ENCODE data around the gene ACTRT2. TPM values are rescaled to one million over a fixed set of nuclear protein-coding genes. Genes with fewer than 3 reads are reported as not detected.

Gene ACTRT2
- total RNA-seq, 2 experiments from 2014 or later = not detected

- no peaks in the 10 kb centered on the region for H3K27me3 Mint-ChIP-seq
Measured at GRCh38 chr1:3022511-3022973, 1.3 kb downstream of the ACTRT2 start.

DNA sequence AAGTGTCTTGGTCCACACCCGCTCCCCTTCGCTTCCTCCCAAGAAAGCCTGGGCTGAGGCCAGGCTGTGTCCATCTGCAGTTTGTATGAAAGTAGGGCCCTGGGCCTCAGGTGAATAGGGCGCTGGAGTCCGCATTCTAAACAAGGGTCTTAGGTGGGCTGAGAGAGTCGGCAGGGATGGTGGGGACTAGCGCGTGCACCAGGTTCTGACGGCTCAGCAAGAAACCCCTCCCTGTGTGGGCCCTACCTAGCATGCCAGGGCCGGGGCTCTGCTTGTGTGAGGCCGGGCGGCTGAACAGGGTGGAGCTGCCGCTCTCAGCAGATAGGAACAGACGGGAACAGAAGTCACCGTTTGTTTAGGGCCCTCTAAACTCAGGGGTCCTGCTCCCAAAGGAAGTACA is 1.7 kb downstream of the ACTRT2 start:
- DNase-seq = no peak
- Mint-ChIP-seq H3K4me3 (no peak overlapping the region), H3K4me1 (no peaks in the 10 kb centered on the region), H3K27ac (no peak overlapping the region), H3K9me3 (no peaks in the 10 kb centered on the region), H3K36me3 (no peaks in the 10 kb centered on the region), H3K27me3 (no peaks in the 10 kb centered on the region)
- no peak for ATAC-seq (ENCODE audit: low read depth)
- POLR2A ChIA-PET = no interaction called here

More at GRCh38 chr1:3022511-3022973, 1.3 kb downstream of the ACTRT2 start:
- Mint-ChIP-seq H3K4me3 (no peak overlapping the region), H3K4me1 (no peaks in the 10 kb centered on the region), H3K36me3 (no peaks in the 10 kb centered on the region), H3K9me3 (no peaks in the 10 kb centered on the region), H3K27ac (no peak overlapping the region)
- DNase-seq = peak; percentile 25
- no peak for ATAC-seq (ENCODE audit: low read depth)
- POLR2A ChIA-PET = no interaction called here

DNA sequence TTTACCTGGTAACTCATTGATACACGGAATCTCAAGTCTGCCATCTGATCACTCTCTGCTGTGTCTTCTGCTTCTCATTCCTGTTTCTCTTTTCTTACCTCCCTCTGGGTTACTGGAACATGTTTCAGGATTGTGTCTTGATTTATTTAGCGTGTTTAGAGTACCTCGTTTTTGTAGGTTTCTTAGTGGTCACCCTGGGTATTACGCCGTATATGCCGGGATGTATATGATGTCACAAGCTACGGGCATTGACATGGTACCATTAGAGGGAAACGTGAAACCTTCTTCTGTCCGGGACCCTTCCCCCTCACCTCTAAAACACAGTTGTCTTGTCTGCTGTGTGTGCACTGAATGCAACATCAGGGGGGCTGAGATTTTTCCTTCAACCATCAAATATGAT is 2.8 kb downstream of the ACTRT2 start:
- Mint-ChIP-seq H3K36me3 (no peaks in the 10 kb centered on the region), H3K4me3 (no peak overlapping the region), H3K27ac (no peak overlapping the region), H3K4me1 (no peaks in the 10 kb centered on the region), H3K9me3 (no peaks in the 10 kb centered on the region), H3K27me3 (no peaks in the 10 kb centered on the region)
- DNase-seq (no peak), ATAC-seq (ENCODE audit: low read depth) (no peak)
- POLR2A ChIA-PET = no interaction called here

DNA sequence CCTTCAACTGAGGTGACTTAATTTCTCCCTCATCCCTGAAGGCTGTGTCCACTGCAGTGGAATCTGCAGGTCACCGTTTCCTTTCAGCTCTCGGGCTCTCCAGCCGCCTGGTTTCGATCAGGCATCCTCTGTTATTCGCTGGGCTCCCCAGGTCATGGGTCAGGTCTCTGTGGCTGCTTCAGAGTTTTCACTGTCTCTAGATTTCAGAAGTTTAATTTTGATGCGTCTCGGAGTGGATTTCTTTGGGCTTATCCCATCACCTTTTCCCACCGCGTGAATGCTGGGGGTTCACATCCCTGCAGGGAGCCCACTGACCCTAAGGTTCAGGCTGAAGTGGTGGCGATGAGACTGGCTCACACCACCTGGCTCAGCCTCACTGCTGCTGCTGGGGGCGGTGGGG is 3.3 kb downstream of the ACTRT2 start:
- no peak for DNase-seq
- POLR2A ChIA-PET = no interaction called here
- H3K9me3 Mint-ChIP-seq = no peaks in the 10 kb centered on the region
- H3K27me3 Mint-ChIP-seq = no peaks in the 10 kb centered on the region
- H3K36me3 Mint-ChIP-seq = no peaks in the 10 kb centered on the region
- H3K4me3 Mint-ChIP-seq = no peak overlapping the region
- H3K27ac Mint-ChIP-seq = no peak overlapping the region
- H3K4me1 Mint-ChIP-seq = no peaks in the 10 kb centered on the region
- no peak for ATAC-seq (ENCODE audit: low read depth)

DNA sequence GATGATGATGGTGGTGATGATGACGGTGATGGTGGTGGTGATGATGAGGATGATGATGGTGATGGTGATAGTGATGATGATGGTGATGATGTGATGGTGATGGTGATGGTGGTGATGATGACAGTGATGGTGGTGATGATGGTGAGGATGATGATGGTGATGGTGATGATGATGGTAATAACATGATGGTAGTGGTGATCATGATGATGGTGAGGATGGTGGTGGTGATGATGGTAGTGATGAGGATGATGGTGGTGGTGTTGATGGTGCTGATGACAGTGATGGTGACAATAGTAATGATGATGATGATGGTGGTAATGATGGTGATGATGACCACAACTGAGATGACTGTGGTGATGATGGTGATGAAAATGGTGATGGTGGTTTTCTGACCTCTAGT is 4.9 kb downstream of the ACTRT2 start:
- H3K4me1 Mint-ChIP-seq = no peaks in the 10 kb centered on the region
- no peaks in the 10 kb centered on the region for H3K36me3 Mint-ChIP-seq
- H3K27me3 Mint-ChIP-seq = no peaks in the 10 kb centered on the region
- DNase-seq = no peak
- H3K4me3 Mint-ChIP-seq = no peak overlapping the region
- no peaks in the 10 kb centered on the region for H3K9me3 Mint-ChIP-seq
- ATAC-seq (ENCODE audit: low read depth) = no peak
- POLR2A ChIA-PET = no interaction called here
- H3K27ac Mint-ChIP-seq = no peak overlapping the region

GRCh38 chr1:3026581-3027391 is 5.5 kb downstream of the ACTRT2 start:
- Mint-ChIP-seq H3K4me3 (no peak overlapping the region), H3K4me1 (no peaks in the 10 kb centered on the region), H3K9me3 (no peaks in the 10 kb centered on the region), H3K27me3 (no peaks in the 10 kb centered on the region), H3K36me3 (no peaks in the 10 kb centered on the region), H3K27ac (no peak overlapping the region)
- ATAC-seq (ENCODE audit: low read depth) = no peak
- POLR2A ChIA-PET = no interaction called here
- no peak for DNase-seq

DNA sequence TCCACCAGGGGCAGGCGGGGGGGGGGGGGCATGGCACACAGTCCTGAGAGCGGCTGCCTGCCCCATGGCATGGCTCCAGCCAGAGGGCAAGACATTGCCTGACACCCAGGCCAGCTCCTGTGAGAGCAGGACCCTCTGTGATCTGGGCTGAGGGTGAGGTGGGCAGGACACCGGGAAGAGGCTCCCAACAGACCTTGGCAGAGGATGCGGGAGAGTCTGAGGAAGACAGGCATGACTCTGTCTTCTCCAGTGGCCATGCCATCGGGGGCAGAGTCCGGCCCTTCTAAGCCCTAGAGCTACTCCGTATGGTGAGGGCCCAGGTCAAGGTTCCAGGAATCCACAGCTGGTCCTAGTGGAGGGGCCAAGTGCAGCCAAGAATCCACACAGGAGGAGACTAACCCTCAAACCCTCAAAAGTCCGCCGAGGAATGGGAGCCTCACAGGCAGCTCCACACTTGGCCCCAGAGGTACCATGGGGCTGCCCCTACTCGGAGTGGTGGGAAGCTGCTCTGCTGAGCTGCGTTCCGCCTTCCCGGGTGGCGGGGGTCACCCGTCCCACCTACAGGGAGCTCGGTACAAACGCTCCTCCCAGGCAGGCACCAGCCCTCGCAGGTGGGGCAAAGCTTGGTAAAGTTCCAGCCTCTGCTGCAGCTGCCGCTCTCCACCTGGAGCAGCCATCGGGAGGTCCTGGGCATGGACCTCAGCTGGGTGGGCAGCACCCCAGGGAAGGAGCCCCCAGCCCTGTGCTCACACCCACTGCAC is 6.5 kb downstream of the ACTRT2 start:
- DNase-seq (no peak), ATAC-seq (ENCODE audit: low read depth) (no peak)
- H3K27ac Mint-ChIP-seq = no peak overlapping the region
- H3K4me1 Mint-ChIP-seq = peaks cover 2% of the 10 kb centered on the region
- no peaks in the 10 kb centered on the region for H3K36me3 Mint-ChIP-seq
- H3K9me3 Mint-ChIP-seq = no peaks in the 10 kb centered on the region
- H3K4me3 Mint-ChIP-seq = no peak overlapping the region
- POLR2A ChIA-PET = no interaction called here
- no peaks in the 10 kb centered on the region for H3K27me3 Mint-ChIP-seq

DNA sequence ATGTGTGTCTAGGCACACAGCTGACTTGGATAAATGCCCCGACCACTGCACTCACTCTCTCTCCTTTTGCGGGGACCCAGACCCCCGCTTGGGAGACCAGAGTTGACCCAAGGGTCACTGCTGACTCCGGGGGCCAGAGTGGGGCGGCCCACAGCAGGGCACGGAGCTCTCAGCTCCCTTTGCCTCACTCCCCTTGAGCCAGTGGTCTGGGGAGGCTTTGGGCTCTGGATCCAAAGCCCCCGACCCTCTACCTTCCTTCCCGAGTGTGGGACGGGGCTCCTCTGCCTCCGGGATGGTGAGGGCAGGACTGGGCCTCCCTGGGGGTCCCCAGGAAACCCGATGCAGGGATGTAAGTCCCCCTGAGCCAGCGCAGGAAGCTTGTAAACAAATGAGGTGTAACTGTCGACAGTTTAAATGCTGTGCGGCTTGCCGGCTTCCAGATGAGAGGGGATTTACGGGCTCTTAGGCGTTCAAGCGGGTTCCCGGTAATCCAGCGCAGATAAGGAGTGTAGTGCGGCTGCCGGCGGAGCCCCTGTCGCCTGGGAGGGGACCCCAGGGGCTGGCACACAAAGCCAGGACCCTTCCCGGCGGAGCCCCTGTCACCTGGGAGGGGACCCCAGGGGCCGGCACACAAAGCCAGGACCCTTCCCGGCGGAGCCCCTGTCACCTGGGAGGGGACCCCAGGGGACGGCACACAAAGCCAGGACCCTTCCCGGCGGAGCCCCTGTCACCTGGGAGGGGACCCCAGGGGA is 7.4 kb downstream of the ACTRT2 start:
- ATAC-seq (ENCODE audit: low read depth) = no peak
- no peak for DNase-seq
- Mint-ChIP-seq H3K4me1 (peaks cover 9% of the 10 kb centered on the region), H3K27me3 (no peaks in the 10 kb centered on the region), H3K36me3 (no peaks in the 10 kb centered on the region), H3K9me3 (no peaks in the 10 kb centered on the region), H3K4me3 (no peak overlapping the region), H3K27ac (no peak overlapping the region)
- POLR2A ChIA-PET = no interaction called here

DNA sequence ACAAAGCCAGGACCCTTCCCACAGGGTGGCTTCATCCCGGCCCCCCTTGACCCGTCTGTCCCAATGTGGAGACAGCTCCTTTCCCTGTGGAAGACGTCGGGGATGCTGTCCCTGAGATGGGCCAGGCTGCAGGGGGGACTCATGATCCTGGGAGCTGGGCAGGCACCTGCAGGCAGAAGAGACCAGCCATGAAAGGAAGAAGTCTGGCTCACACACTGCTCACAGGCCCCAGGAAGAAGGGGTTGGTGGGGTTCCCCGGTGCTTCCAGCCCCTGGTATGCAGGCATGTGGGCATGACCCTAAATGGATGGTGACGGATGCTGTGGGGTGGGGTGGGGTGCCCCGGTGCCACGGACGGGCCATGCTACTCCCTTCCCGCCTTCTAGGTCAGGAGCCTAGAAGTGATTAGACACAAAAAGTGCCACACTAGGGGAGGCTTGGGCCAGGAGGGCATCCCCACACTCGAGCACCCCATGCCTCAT is 8.3 kb downstream of the ACTRT2 start:
- H3K9me3 Mint-ChIP-seq = no peaks in the 10 kb centered on the region
- POLR2A ChIA-PET = no interaction called here

GRCh38 chr1:3029991-3030662 is 8.9 kb downstream of the ACTRT2 start:
- DNase-seq = no peak
- H3K4me3 Mint-ChIP-seq = no peak overlapping the region
- no peak for ATAC-seq (ENCODE audit: low read depth)
- no peaks in the 10 kb centered on the region for H3K36me3 Mint-ChIP-seq
- H3K27me3 Mint-ChIP-seq = no peaks in the 10 kb centered on the region
- H3K27ac Mint-ChIP-seq = no peak overlapping the region
- POLR2A ChIA-PET = no interaction called here
- peaks cover 9% of the 10 kb centered on the region for H3K4me1 Mint-ChIP-seq
- H3K9me3 Mint-ChIP-seq = no peaks in the 10 kb centered on the region

More for the DNA sequence above, 8.3 kb downstream of the ACTRT2 start:
- Mint-ChIP-seq H3K27me3 (no peaks in the 10 kb centered on the region), H3K4me3 (no peak overlapping the region), H3K27ac (no peak overlapping the region), H3K4me1 (peaks cover 9% of the 10 kb centered on the region), H3K36me3 (no peaks in the 10 kb centered on the region)
- DNase-seq (no peak), ATAC-seq (ENCODE audit: low read depth) (no peak)

DNA sequence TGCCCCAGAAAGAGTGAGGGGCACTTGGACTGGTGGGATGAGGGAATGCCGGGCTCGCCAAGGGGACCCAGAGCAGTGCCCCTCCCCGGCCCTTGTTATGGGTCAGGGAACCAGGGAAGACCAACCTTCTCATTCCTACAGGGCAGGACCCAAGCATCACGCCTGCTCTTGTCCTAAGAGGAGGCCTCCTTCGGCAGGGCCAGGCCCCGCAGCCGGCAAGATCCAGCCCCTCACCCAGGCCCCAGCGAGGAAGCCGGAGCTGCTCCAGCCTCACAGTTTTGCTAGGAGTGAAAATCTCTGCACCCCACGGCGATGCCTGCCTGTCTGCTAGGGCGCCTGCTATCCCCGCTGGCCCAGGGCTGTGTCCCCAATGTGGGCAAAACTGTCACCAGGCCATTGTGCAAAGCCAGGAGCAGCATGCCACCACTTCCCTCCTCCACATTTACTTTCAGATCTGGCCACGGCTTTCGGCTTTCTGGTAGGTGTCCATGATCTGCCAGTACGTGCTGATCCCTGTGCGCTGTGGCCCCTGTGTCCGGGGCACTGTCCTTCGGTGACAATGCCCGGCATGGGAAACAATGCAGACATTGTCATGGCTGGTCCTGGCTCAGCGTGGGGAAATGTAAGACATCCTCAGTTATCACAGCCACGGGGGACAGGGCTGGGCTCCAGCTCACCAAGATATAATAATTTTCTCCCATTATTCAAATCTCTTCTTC is 9.6 kb downstream of the ACTRT2 start:
- Mint-ChIP-seq H3K4me1 (peaks cover 9% of the 10 kb centered on the region), H3K4me3 (no peak overlapping the region), H3K27ac (no peak overlapping the region), H3K36me3 (no peaks in the 10 kb centered on the region), H3K27me3 (no peaks in the 10 kb centered on the region), H3K9me3 (no peaks in the 10 kb centered on the region)
- no peak for ATAC-seq (ENCODE audit: low read depth)
- no peak for DNase-seq
- POLR2A ChIA-PET = no interaction called here

- peaks cover 9% of the 10 kb centered on the region for H3K4me1 Mint-ChIP-seq
- POLR2A ChIA-PET = no interaction called here
Measured at GRCh38 chr1:3031401-3032221, 10.3 kb downstream of the ACTRT2 start.

More at GRCh38 chr1:3031401-3032221, 10.3 kb downstream of the ACTRT2 start:
- Mint-ChIP-seq H3K9me3 (no peaks in the 10 kb centered on the region), H3K27ac (no peak overlapping the region), H3K36me3 (no peaks in the 10 kb centered on the region), H3K27me3 (no peaks in the 10 kb centered on the region), H3K4me3 (no peak overlapping the region)
- ATAC-seq (ENCODE audit: low read depth) = no peak
- no peak for DNase-seq
